Measurements from ENCODE around the gene UBE2L6. TPM values are rescaled to one million over a fixed set of nuclear protein-coding genes. Genes with fewer than 3 reads are reported as not detected.

Gene UBE2L6
- total RNA-seq, 1 experiment from 2014 or later: 38.8 TPM

DNA sequence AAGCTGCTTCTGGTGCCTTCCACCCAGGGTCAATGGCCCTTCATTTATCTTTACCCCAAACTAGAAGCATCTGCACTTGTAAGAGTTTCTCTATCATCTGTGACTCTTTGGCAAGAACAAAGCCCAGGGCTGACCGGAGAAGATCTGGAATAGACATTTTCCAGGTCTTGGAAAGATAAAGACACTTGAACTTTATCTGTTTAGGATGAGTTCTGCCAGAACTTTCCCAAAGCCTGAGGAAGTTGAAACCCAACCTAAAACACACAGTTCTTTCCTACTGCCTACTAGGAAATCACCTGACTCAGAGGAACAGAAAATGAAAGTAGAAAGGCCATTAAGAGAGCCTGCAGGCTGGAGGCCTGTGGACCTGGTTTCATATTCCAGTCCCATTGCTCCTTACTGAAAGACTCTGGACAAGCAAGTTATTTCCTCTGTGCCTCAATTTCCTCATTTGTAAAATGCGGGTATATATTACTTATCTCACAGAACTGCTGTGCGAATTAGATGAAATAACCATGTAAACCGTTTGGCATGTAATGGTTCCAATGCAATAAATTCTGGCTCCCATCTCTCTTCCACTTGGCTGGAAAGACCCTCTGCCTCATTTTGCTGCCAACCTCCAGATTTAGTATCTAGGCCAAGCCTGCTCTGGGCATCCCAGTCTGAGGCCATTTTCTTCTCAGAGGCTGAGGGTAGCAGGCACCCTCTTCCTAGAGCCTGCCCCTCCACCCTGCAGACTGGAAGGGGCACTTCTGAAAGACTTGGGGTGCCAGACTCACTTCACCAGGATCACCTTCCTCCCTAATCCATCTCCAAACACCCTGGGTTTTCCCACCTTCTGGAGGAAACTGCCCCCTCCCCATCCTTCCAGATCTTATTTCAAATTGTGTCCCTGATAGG, 1.2 kb downstream of the UBE2L6 start:
- ATAC-seq (no peak), DNase-seq (ENCODE audit: low spot score) (no peak)
- no peak overlapping the region for H3K27ac Mint-ChIP-seq
- CTCF ChIA-PET: interaction anchor here (0.6 to 9.3 kb wide), 7 partner anchors 31 to 231 kb away, joined by 3 to 363 read pairs (median 7); partner anchors contain the start of genes SERPING1, SSRP1 and YPEL4
- H3K27me3 Mint-ChIP-seq (ENCODE audit: low read depth): peaks cover 4% of the 10 kb centered on the region; the same call in 1 of the 2 replicates
- H3K36me3 Mint-ChIP-seq: no peaks in the 10 kb centered on the region
- H3K4me1 Mint-ChIP-seq: peaks cover 30% of the 10 kb centered on the region
- POLR2A ChIA-PET: interaction anchor here (0.5 to 4.6 kb wide), 4 partner anchors 31 to 82 kb away, joined by 3 to 43 read pairs (median 20); partner anchors contain the start of gene YPEL4
- peak overlapping the region; percentile 52 for H3K4me3 Mint-ChIP-seq
- H3K9me3 Mint-ChIP-seq: no peaks in the 10 kb centered on the region
- no peak for TF ChIP-seq USF2 (CRISPR knock-in tag; IDR thresholded peaks at IDR 0.05)
- no peak for TF ChIP-seq ZNF263 (CRISPR knock-in tag; IDR thresholded peaks at IDR 0.05; ENCODE audit: low read depth)
- no peak for TF ChIP-seq ZBTB21 (CRISPR knock-in tag; IDR thresholded peaks at IDR 0.05; ENCODE audit: borderline replicate concordance)
- no peak for TF ChIP-seq ZNF121 (CRISPR knock-in tag; IDR thresholded peaks at IDR 0.05)
- no peak for TF ChIP-seq SP1 (CRISPR knock-in tag; conservative IDR thresholded peaks at IDR 0.05)
- TF ChIP-seq TCF7 (CRISPR knock-in tag; IDR thresholded peaks at IDR 0.05; ENCODE audit: low read depth): no peak
- no peak for TF ChIP-seq ZNF423 (CRISPR knock-in tag; IDR thresholded peaks at IDR 0.05)
- TF ChIP-seq MLX (CRISPR knock-in tag; IDR thresholded peaks at IDR 0.05): no peak
- TF ChIP-seq CREB1 (CRISPR knock-in tag; IDR thresholded peaks at IDR 0.05): no peak
- TF ChIP-seq CTCF (IDR thresholded peaks at IDR 0.05): no peak

- TF ChIP-seq GTF2I (CRISPR knock-in tag; conservative IDR thresholded peaks at IDR 0.05): no peak
- TF ChIP-seq ETV6 (CRISPR knock-in tag; IDR thresholded peaks at IDR 0.05): no peak
- TF ChIP-seq TEAD4 (CRISPR knock-in tag; IDR thresholded peaks at IDR 0.05): no peak
- TF ChIP-seq NR2C2 (CRISPR knock-in tag; IDR thresholded peaks at IDR 0.05): no peak
- Mint-ChIP-seq H3K4me1 (peaks cover 22% of the 10 kb centered on the region), H3K27ac (peak overlapping the region; percentile 24; the same call in 1 of the 2 replicates), H3K36me3 (peaks cover 5% of the 10 kb centered on the region), H3K9me3 (no peaks in the 10 kb centered on the region), H3K27me3 (ENCODE audit: low read depth) (peaks cover 4% of the 10 kb centered on the region; the same call in 1 of the 2 replicates), H3K4me3 (no peak overlapping the region)
- DNase-seq (ENCODE audit: low spot score) (no peak), ATAC-seq (peak; percentile 76)
- POLR2A ChIA-PET: interaction anchor here (1.1 kb wide), 1 partner anchor 47 kb away, joined by 3 read pairs; the partner anchor contains the start of gene SLC43A1
- CTCF ChIA-PET: interaction anchor here (0.7 to 3.1 kb wide), 9 partner anchors 15 to 105 kb away, joined by 3 to 13 read pairs (median 4); no protein-coding TSS in a partner anchor
Measured at GRCh38 chr11:57562596-57562995, 4.9 kb downstream of the UBE2L6 start.

GRCh38 chr11:57560146-57560545, 7.3 kb downstream of the UBE2L6 start:
- ATAC-seq: no peak
- peaks cover 11% of the 10 kb centered on the region for H3K36me3 Mint-ChIP-seq
- H3K4me1 Mint-ChIP-seq: peaks cover 16% of the 10 kb centered on the region
- no peaks in the 10 kb centered on the region for H3K9me3 Mint-ChIP-seq
- ChIA-PET POLR2A (no interaction called here), CTCF (interaction anchor here (0.8 to 3.1 kb wide), 3 partner anchors 67 to 84 kb away, joined by 3 to 13 read pairs (median 4); no protein-coding TSS in a partner anchor)
- TF ChIP-seq, protein P1, sequence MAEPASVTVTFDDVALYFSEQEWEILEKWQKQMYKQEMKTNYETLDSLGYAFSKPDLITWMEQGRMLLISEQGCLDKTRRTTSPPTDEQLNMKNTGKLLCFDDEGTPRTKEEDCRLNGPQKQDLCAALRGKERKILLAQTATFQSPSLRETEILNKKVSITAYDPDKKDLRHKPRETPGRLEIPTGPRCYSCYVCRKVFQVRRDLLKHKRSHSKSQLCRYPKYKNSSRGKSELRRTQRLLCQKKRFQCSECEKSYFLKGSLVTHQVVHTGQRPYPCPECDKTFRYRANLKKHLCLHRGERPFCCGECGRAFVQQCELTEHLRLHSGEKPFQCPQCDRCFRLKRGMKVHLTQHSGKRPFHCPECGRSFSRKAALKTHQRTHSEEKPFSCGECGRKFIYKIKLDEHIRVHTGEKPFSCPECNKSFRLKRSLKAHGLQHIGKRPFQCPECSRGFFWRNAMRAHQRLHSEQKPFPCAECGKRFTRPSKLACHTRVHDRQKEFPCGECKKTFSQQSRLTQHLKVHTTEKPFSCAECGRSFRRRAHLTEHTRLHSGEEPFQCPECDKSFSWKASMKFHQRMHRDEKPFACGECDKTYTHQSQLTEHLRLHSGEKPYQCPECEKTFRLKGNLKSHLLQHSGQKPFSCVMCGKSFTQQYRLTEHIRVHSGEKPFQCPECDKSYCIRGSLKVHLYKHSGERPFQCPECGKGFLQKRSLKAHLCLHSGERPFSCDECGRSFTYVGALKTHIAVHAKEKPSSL (CRISPR knock-in tag; conservative IDR thresholded peaks at IDR 0.05): no peak
- TF ChIP-seq NR1H2 (CRISPR knock-in tag; IDR thresholded peaks at IDR 0.05) (no peak), ESRRA (CRISPR knock-in tag; IDR thresholded peaks at IDR 0.05; ENCODE audit: borderline replicate concordance) (no peak), ZMAT4 (CRISPR knock-in tag; IDR thresholded peaks at IDR 0.05) (no peak), ZNF281 (CRISPR knock-in tag; IDR thresholded peaks at IDR 0.05) (no peak)
- no peak for DNase-seq (ENCODE audit: low spot score)
- H3K27ac Mint-ChIP-seq: no peak overlapping the region
- H3K27me3 Mint-ChIP-seq (ENCODE audit: low read depth): no peaks in the 10 kb centered on the region
- H3K4me3 Mint-ChIP-seq: no peak overlapping the region
